ENCODE data around the gene KMT5B. TPM values are rescaled to one million over a fixed set of nuclear protein-coding genes. Genes with fewer than 3 reads are reported as not detected.

KMT5B gene
- total RNA-seq, 1 donor from 2014 or later: 25.0 TPM

DNA sequence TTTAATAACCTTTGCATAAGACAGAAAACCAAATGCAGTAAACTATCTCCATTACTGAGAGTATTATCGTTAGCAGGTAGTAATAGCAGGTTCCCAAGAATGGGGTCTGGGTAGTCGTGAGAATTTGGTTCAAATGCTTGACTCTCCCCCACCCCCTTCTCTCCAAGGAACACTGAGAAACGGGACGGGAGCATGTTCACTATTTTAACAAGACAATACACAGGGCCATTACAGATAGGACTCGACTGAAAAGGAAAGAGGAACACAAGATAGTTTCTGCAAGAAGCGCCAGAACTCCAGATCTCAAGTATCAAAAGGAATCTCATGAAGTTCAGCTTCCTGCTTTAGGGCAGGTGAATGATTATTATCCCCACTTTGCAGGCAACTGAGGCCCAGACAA lies 27.0 kb downstream of the KMT5B start:
- DNase-seq (ENCODE audit: low read depth in 2 of 2): no peak

DNA sequence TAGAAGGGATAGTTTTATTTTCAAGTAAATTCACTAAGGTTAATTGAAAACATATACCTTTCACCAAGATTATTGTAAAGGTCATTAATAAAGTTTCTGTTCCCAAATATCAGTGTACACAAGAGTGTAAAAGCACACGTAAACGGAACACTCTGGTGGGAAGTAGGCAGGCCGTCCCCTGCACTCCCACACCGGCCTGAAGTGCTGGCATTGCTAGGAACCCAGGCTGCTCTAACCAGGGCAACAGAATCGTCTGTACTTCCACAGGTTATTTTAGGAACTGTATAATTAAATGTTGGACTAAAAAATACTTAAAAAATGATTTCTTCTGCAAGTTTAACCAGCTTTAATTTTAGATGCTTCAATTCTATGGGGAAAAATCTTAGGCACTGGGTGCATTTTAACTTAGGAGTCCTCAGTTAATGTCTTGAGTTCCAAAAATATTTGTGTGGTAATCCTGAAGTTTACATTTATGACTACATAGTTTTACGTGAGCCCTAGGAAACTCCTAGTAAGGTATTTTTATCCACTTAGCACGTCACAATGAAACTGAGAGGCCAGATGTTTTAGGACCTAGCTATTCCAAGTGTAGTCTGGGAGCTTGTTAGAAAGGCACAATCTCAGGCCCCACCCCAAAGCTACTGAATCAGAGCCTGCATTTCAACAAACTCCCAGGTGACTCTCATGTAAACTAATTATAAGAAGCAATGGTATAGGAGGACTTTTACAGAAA lies 31.2 kb downstream of the KMT5B start:
- DNase-seq (ENCODE audit: low read depth in 2 of 2): no peak

GRCh38 chr11:68179847-68180246 lies 33.2 kb downstream of the KMT5B start:
- no peak for DNase-seq (ENCODE audit: low read depth in 2 of 2)

- no peak for DNase-seq (ENCODE audit: low read depth in 2 of 2)
Measured at GRCh38 chr11:68177877-68178276, 35.2 kb downstream of the KMT5B start.

- no peak for DNase-seq (ENCODE audit: low read depth in 2 of 2)
Measured at GRCh38 chr11:68173926-68174325, 39.2 kb downstream of the KMT5B start.

DNA sequence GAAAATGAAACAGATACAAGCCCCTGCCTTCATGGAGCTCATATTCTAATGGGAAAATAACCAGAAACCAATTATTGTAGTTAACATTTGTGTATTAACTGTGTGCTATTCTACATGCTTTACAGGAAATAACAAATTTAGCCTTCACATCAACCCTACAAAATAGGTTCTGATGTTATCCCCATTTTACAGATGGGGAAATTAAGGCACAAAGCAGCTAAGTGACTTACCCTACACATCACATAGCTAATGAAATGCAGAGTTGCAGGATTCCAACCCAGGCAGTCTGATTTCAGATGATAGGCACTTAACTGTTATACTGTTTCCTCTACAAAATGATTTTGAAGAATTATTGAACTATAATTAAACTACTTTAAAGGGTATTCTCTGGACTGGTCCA lies 43.7 kb downstream of the KMT5B start:
- DNase-seq (ENCODE audit: low read depth in 2 of 2): no peak

- DNase-seq (ENCODE audit: low read depth in 2 of 2): no peak
Measured at GRCh38 chr11:68168694-68169093, 44.4 kb downstream of the KMT5B start.

GRCh38 chr11:68167474-68167873 lies 45.6 kb downstream of the KMT5B start:
- DNase-seq (ENCODE audit: low read depth in 2 of 2): no peak

DNA sequence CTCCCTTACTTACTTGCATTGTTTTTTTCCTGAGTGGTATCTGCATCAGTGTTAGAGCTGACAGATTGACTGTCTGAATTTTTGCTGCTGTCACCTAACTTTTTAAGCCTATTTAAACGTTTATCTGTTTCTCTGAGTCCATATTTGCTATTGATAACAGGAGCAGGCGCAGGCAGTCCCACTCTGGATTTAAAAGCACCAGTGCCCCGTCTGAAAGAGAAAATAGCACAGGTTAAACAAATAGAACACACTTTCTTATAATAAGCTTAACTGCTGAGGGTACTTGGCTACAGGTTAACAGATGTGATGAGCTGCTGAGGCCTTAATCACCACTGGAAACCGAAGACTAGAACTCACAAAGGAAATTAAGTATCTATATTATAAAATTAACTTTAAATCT lies 46.1 kb downstream of the KMT5B start:
- DNase-seq (ENCODE audit: low read depth in 2 of 2): no peak

GRCh38 chr11:68165601-68166000 lies 47.5 kb downstream of the KMT5B start:
- no peak for DNase-seq (ENCODE audit: low read depth in 2 of 2)

GRCh38 chr11:68164437-68164836 lies 48.7 kb downstream of the KMT5B start:
- peak in 1 of 2 donors; percentile 35 for DNase-seq (ENCODE audit: low read depth in 2 of 2)

GRCh38 chr11:68163691-68164090 lies 49.4 kb downstream of the KMT5B start:
- DNase-seq (ENCODE audit: low read depth in 2 of 2): no peak

GRCh38 chr11:68160100-68160695 lies 52.9 kb downstream of the KMT5B start:
- DNase-seq (ENCODE audit: low read depth in 2 of 2): no peak

- DNase-seq (ENCODE audit: low read depth in 2 of 2): no peak
Measured at GRCh38 chr11:68159665-68160064, 53.4 kb downstream of the KMT5B start.

DNA sequence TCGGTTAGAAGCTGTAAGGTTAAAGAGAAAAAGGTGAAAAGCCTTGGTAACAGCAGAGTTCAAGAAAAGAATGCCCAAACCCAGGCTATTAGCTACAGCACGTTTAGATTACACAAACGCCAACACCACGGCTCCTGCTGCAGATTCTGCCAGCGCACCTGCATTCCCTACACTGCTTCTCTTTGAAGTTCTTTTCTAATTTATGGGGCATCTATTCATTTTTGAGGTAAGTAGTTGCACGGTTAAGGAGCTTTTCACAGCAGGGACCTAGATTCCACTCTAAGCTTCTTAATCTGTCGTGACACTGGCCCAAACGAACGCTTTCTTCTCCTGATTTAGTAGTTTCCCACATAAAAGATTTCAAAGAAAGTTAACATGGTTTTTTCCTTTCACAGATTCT lies 53.9 kb downstream of the KMT5B start:
- no peak for DNase-seq (ENCODE audit: low read depth in 2 of 2)

GRCh38 chr11:68158580-68158979 lies 54.5 kb downstream of the KMT5B start:
- DNase-seq (ENCODE audit: low read depth in 2 of 2): no peak

GRCh38 chr11:68153742-68154141 lies 59.4 kb downstream of the KMT5B start:
- no peak for DNase-seq (ENCODE audit: low read depth in 2 of 2)

- DNase-seq (ENCODE audit: low read depth in 2 of 2): peak; percentile 22 to 83
Measured at GRCh38 chr11:68150037-68150436, 63.1 kb downstream of the KMT5B start.

DNA sequence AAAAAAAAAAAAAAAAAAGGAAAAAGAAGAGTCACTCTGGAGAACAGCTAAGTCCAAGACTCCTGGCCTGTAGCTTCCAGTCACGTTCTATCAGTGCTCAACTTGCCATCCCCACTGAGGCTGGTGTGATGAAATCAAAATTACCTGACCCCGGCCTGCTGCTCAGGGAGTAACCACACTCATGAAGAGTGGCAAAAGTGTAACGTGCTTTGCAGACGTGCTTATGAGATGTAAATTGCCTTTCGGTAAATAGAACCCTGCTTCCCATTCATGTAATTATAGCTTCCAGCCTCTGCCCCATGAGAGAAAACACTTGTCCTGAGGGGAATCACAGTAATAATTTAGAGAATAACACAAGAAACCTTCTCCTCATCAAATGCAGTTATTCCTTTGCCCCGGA lies 63.7 kb downstream of the KMT5B start:
- no peak for DNase-seq (ENCODE audit: low read depth in 2 of 2)

GRCh38 chr11:68148879-68149278 lies 64.2 kb downstream of the KMT5B start:
- DNase-seq (ENCODE audit: low read depth in 2 of 2): no peak

GRCh38 chr11:68148071-68148805 lies 64.9 kb downstream of the KMT5B start:
- DNase-seq (ENCODE audit: low read depth in 2 of 2): no peak

GRCh38 chr11:68146704-68147474 lies 66.2 kb downstream of the KMT5B start:
- peak; percentile 49 for DNase-seq (ENCODE audit: low read depth in 2 of 2)
